Measurements from ENCODE around the gene RASSF10.

GRCh38 chr11:13009921-13010748 is 1.0 kb downstream of the RASSF10 start:
- TF ChIP-seq GATA3 (IDR thresholded peaks at IDR 0.05; ENCODE audit: low read depth, low read length) (no peak), GATA2 (IDR thresholded peaks at IDR 0.05; ENCODE audit: low read depth, low read length) (no peak)
